GM12878 (cell line): Measurements from ENCODE around the gene CTNNBL1. TPM values are rescaled to one million over a fixed set of nuclear protein-coding genes. Genes with fewer than 3 reads are reported as not detected.

Experiments
- ATAC-seq: fragments of 200-7000 bp; cut with Tn5 transposase; 3 replicates; pipeline ENCODE4 v1.9.1; 2020; ENCODE audit warnings: mild to moderate bottlenecking, moderate library complexity
- BruUV-seq: library from RNA; stranded (reverse); fragments of 400-500 nt; replicated peaks from 2 replicates; lab custom pipeline; 2021; lab: Mats Ljungman, UMichigan
- CTCF ChIA-PET: fragments of 300-600 bp; sonication (Branson Sonifier 250); formaldehyde crosslinking; extraction: SDS; loops from one replicate; lab custom pipeline; 2021; ENCODE audit warnings: inconsistent platforms; lab: Yijun Ruan, JAX
- POLR2A ChIA-PET: fragments of 350-600 bp; formaldehyde crosslinking; extraction: SDS; loops from one replicate; lab custom pipeline; 2021; ENCODE audit warnings: inconsistent platforms; lab: Charles Lee
- RAD21 ChIA-PET: fragments of 300-600 bp; sonication (Branson Sonifier 250); formaldehyde crosslinking; loops from one replicate; lab custom pipeline; 2023; ENCODE audit warnings: antibody characterized with exemption; ENCODE audit not compliant: unreplicated experiment; lab: Charles Lee
- SMC1A ChIA-PET: fragments of 300-600 bp; sonication (Branson Sonifier 250); formaldehyde crosslinking; loops from one replicate; lab custom pipeline; 2023; ENCODE audit not compliant: unreplicated experiment, uncharacterized antibody; lab: Charles Lee
- DNase-seq: peaks from one replicate; pipeline ENCODE4 v3.0.0-alpha.2; 2011; ENCODE audit warnings: low read depth, low spot score
- FAIRE-seq: peaks from 3 replicates; lab custom pipeline; 2011; peaks lifted over from hg19 to GRCh38; lab: Jason Lieb, UNC
- H2AFZ ChIP-seq: 2 replicates; pipeline ENCODE4 v1.6.0; 2011; ENCODE audit warnings: low read depth, low read length, control low read depth; ENCODE audit not compliant: control insufficient read depth
- H3K27ac ChIP-seq: 2 replicates; pipeline ENCODE4 v1.5.1; 2011; ENCODE audit warnings: control low read depth; ENCODE audit not compliant: control insufficient read depth, insufficient read depth
- H3K27me3 ChIP-seq, 2 experiments: replicated peaks in 1 of 2; 2 replicates each; pipeline versions ENCODE4 v1.6.0 to v1.6.1; 2011; ENCODE audit warnings: low read length in 1 of 2; ENCODE audit not compliant: control insufficient read depth in 2 of 2, insufficient read depth in 2 of 2
- H3K36me3 ChIP-seq, 2 experiments: 2 replicates each; pipeline ENCODE4 v1.5.1; 2011; ENCODE audit warnings: low read length in 1 of 2; ENCODE audit not compliant: control insufficient read depth in 2 of 2, insufficient read depth in 2 of 2
- H3K4me1 ChIP-seq: 2 replicates; pipeline ENCODE4 v1.6.1; 2011; ENCODE audit warnings: mild to moderate bottlenecking, low read length, moderate library complexity, mixed read lengths; ENCODE audit not compliant: control insufficient read depth, insufficient read depth
- H3K4me2 ChIP-seq: 2 replicates; pipeline ENCODE4 v1.6.0; 2011; ENCODE audit warnings: control low read depth; ENCODE audit not compliant: control insufficient read depth, insufficient read depth
- H3K4me3 ChIP-seq: fragments of 200-600 bp; sonication (generic); 2 replicates; pipeline ENCODE4 v1.5.1; 2016
- H3K79me2 ChIP-seq: 2 replicates; pipeline ENCODE4 v1.6.0; 2011; ENCODE audit warnings: low read length; ENCODE audit not compliant: control insufficient read depth, insufficient read depth
- H3K9ac ChIP-seq: 2 replicates; pipeline ENCODE4 v1.8.0; 2011; ENCODE audit warnings: low read length, control low read depth, mixed read lengths; ENCODE audit not compliant: control insufficient read depth, insufficient read depth
- H3K9me3 ChIP-seq: replicated peaks from 3 replicates; pipeline ENCODE4 v1.5.1; 2011; ENCODE audit warnings: mild to moderate bottlenecking, low read length; ENCODE audit not compliant: control insufficient read depth, insufficient read depth
- H4K20me1 ChIP-seq: 2 replicates; pipeline ENCODE4 v1.6.0; 2011; ENCODE audit not compliant: control insufficient read depth, insufficient read depth
- IRF4 ChIP-seq: IDR thresholded peaks from 2 replicates; pipeline ENCODE4 v1.6.1; 2011; ENCODE audit warnings: low read depth, low read length
- LARP7 ChIP-seq: fragments of 450-650 bp; IDR thresholded peaks from 2 replicates; pipeline ENCODE4 v1.6.1; 2017; ENCODE audit warnings: mild to moderate bottlenecking
- PML ChIP-seq: IDR thresholded peaks from 2 replicates; pipeline ENCODE4 v1.6.1; 2012; ENCODE audit warnings: low read length, inconsistent platforms
- POLR2AphosphoS2 ChIP-seq: IDR thresholded peaks from 2 replicates; pipeline ENCODE4 v1.6.1; 2011; ENCODE audit warnings: low read depth, mild to moderate bottlenecking, low read length, improper control_type of control experiment, moderate library complexity
- POU2F2 ChIP-seq: IDR thresholded peaks from 3 replicates; pipeline ENCODE4 v1.6.1; 2011; ENCODE audit warnings: low read depth, mild to moderate bottlenecking, low read length, borderline replicate concordance
- ZZZ3 ChIP-seq: IDR thresholded peaks from 2 replicates; pipeline ENCODE4 v1.6.1; 2011; ENCODE audit warnings: low read depth; ENCODE audit not compliant: control insufficient read depth, insufficient read length
- WGBS: methylation state at CpG from one replicate; pipeline ENCODE4 v1.1.6; 2016; ENCODE audit warnings: low lambda C conversion rate; ENCODE audit not compliant: insufficient replicate concordance, insufficient coverage; ENCODE audit errors: missing lambda C conversion rate; 5-methylcytosine and 5-hydroxymethylcytosine counted together
- in situ Hi-C: fragments of 300-500 bp; cut with MboI; formaldehyde crosslinking; loops from 9 replicates; pipeline ENCODE4 v1.14.3; 2018; ENCODE audit warnings: mixed read lengths
- intact Hi-C: fragments of 100-400 bp; cut with micrococcal nuclease; formaldehyde crosslinking; loops from one replicate; pipeline ENCODE4 v1.14.2; 2022; ENCODE audit not compliant: unreplicated experiment
- polyA plus RNA-seq, 11 experiments: library from polyadenylated mRNA; depleted of rRNA in 4 of 11; unstranded in 6 of 11; stranded (reverse) in 5 of 11; fragments of >200 nt; fragmentation: Nextera tagmentation in 4 of 11; fragmentation: Illumina TruSeq in 1 of 11; extraction: Ambion mirVana in 4 of 11; extraction: Trizol in 1 of 11; gene quantifications; 1 replicate in 1 of 11; 2 replicates in 10 of 11; pipeline versions ENCODE4 v1.2.1 to v1.2.3, GENCODE V29; 2011 to 2016; ENCODE audit warnings: inconsistent platforms in 2 of 11, missing spikeins in 2 of 11, low read depth in 1 of 11
- total RNA-seq, 4 experiments: library from RNA; depleted of rRNA in 3 of 4; stranded (reverse); fragments of >200 nt in 3 of 4; fragmentation: Illumina TruSeq in 1 of 4; extraction: Trizol in 1 of 4; gene quantifications; 2 replicates each; pipeline versions ENCODE4 v1.2.1 to v1.2.3, GENCODE V29; 2013 to 2021
- TF ChIP-seq, protein P1 (sequence below): fragments of 450-650 bp; IDR thresholded peaks from 2 replicates; pipeline ENCODE4 v1.6.1; 2017; ENCODE audit warnings: borderline replicate concordance
- TF ChIP-seq, protein P2 (sequence below): fragments of 450-650 bp; IDR thresholded peaks from 2 replicates; pipeline ENCODE4 v1.6.1; 2016; ENCODE audit warnings: mild to moderate bottlenecking, moderate library complexity, borderline replicate concordance

CTNNBL1 gene
- total and polyA plus RNA-seq, 10 of the 15 experiments (the other 5 are each of a cell fraction or from before 2014, with no cell fraction given), result 43.1 to 102 (median 67.8) TPM

DNA sequence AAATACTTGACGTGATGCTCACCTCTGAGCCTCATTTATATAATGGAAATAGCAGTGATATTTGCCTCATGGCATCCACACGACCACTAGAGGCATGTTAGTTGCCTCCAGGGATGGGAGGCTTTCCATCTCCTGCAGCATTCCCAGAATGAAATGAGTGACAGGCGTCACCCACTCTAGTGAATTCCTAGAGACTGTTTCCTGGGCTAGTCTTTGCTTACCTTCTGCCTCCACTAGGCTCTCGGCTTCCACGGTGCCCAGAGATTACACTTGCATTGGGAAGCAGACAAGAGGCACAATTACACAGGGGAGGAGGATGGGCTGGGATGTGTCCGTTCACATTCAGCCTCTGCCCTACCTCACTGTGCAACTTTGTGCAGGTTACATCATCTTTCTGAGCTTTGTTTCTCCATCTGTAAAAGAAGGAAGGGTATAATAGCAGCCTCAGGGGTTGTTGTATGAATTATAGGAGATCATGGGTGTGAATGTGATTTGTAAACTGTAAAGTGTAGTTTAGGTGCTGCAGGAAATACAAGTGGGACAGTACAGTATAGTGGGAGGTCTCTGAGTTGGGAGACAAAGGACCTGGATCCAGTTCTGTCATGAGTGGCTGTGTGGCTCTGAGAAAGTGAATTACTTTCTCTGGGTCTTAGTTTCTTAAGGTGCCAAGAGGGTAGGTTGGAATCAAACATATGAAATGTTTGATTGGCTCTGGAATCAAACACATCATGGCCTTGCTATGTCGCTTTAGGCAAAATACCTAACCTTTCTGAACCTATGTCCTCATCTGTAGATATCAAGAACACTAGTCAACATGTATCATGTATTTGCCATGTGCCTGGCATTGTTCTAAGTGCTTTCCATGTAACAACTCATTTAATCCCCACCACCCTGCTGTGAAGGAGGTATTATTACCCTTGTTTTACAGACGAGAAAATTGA lies 205.5 kb downstream of the CTNNBL1 start:
- in situ Hi-C loops, result no loop called here
- FAIRE-seq (no peak), ATAC-seq (no peak)
- Histone ChIP-seq H3K4me2 (no peak overlapping the region), H3K9ac (no peak overlapping the region)
- POLR2A ChIA-PET, result no interaction called here
- no TSS peak for BruUV-seq
- SMC1A ChIA-PET, result interaction anchor here (1.3 kb wide), 1 partner anchor 322 kb away, joined by 7 read pairs; no protein-coding TSS in a partner anchor
- TF ChIP-seq POLR2AphosphoS2 (no peak), PML (no peak), ZZZ3 (no peak), POU2F2 (no peak), LARP7 (no peak), IRF4 (no peak)
- TF ChIP-seq, protein P1, sequence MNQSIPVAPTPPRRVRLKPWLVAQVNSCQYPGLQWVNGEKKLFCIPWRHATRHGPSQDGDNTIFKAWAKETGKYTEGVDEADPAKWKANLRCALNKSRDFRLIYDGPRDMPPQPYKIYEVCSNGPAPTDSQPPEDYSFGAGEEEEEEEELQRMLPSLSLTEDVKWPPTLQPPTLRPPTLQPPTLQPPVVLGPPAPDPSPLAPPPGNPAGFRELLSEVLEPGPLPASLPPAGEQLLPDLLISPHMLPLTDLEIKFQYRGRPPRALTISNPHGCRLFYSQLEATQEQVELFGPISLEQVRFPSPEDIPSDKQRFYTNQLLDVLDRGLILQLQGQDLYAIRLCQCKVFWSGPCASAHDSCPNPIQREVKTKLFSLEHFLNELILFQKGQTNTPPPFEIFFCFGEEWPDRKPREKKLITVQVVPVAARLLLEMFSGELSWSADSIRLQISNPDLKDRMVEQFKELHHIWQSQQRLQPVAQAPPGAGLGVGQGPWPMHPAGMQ, result no peak
- TF ChIP-seq, protein P2, sequence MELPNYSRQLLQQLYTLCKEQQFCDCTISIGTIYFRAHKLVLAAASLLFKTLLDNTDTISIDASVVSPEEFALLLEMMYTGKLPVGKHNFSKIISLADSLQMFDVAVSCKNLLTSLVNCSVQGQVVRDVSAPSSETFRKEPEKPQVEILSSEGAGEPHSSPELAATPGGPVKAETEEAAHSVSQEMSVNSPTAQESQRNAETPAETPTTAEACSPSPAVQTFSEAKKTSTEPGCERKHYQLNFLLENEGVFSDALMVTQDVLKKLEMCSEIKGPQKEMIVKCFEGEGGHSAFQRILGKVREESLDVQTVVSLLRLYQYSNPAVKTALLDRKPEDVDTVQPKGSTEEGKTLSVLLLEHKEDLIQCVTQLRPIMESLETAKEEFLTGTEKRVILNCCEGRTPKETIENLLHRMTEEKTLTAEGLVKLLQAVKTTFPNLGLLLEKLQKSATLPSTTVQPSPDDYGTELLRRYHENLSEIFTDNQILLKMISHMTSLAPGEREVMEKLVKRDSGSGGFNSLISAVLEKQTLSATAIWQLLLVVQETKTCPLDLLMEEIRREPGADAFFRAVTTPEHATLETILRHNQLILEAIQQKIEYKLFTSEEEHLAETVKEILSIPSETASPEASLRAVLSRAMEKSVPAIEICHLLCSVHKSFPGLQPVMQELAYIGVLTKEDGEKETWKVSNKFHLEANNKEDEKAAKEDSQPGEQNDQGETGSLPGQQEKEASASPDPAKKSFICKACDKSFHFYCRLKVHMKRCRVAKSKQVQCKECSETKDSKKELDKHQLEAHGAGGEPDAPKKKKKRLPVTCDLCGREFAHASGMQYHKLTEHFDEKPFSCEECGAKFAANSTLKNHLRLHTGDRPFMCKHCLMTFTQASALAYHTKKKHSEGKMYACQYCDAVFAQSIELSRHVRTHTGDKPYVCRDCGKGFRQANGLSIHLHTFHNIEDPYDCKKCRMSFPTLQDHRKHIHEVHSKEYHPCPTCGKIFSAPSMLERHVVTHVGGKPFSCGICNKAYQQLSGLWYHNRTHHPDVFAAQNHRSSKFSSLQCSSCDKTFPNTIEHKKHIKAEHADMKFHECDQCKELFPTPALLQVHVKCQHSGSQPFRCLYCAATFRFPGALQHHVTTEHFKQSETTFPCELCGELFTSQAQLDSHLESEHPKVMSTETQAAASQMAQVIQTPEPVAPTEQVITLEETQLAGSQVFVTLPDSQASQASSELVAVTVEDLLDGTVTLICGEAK, result no peak
- TF ChIP-seq, all 136 proteins: peak for 0
- Histone ChIP-seq H2AFZ (no peak overlapping the region), H3K27ac (no peak overlapping the region), H3K4me1 (no peaks in the 10 kb centered on the region; the same call in 1 of the 2 replicates), H3K36me3 (no peaks in the 10 kb centered on the region), H3K4me3 (no peak overlapping the region), H3K27me3 (0 out of 4 replicates have a peak, but pooled peaks cover 0 to 1% of the 10 kb centered on the region in 2 experiments), H4K20me1 (no peaks in the 10 kb centered on the region), H3K9me3 (no peaks in the 10 kb centered on the region), H3K79me2 (no peaks in the 10 kb centered on the region)
- DNase-seq, result no peak
- ChIA-PET CTCF (no interaction called here), RAD21 (no interaction called here)
- intact Hi-C loops, result loop anchor here (5.0 to 10.0 kb wide), 3 partner anchors 158 to 337 kb away; no protein-coding TSS in a partner anchor
- WGBS, result 29% methylated on average over 8 of the region's 8 CpGs
